ENCODE data around the gene DNAH1. TPM values are rescaled to one million over a fixed set of nuclear protein-coding genes. Genes with fewer than 3 reads are reported as not detected.

DNAH1 gene
- total and polyA plus RNA-seq, 2 of the 4 experiments (the other 2 are of a cell fraction): 2.0 to 4.0 TPM

- no peak overlapping the region for H2BK120ac ChIP-seq (ENCODE audit: low read depth, low read length)
- H3K27me3 ChIP-seq (ENCODE audit: control insufficient read depth, insufficient read depth, low read length): no peaks in the 10 kb centered on the region
- peaks cover 6% of the 10 kb centered on the region; the same call in 1 of the 2 replicates for H3K4me1 ChIP-seq (ENCODE audit: control insufficient read depth, insufficient read depth, low read length)
- H4K20me1 ChIP-seq (ENCODE audit: insufficient read depth, low read length): no peaks in the 10 kb centered on the region; the same call in 1 of the 2 replicates
- H2BK15ac ChIP-seq (ENCODE audit: low read depth, low read length): no peak overlapping the region
- H3K23ac ChIP-seq (ENCODE audit: low read depth, low read length): no peak overlapping the region
- ATAC-seq (ENCODE audit: low read depth): no peak
- intact Hi-C loops (cut with micrococcal nuclease): no loop called here
- H3K4me2 ChIP-seq (ENCODE audit: low read depth, low read length): no peak overlapping the region
- H3K56ac ChIP-seq (ENCODE audit: extremely low read depth, insufficient read depth, low read length): no peak overlapping the region
- no peak overlapping the region for H4K91ac ChIP-seq (ENCODE audit: insufficient read depth, low read depth, low read length)
- H3K9me3 ChIP-seq (ENCODE audit: control insufficient read depth, insufficient read depth, low read length): no peaks in the 10 kb centered on the region
- TF ChIP-seq MXI1 (IDR thresholded peaks at IDR 0.05; ENCODE audit: borderline replicate concordance, low read depth, low read length) (no peak), RFX5 (IDR thresholded peaks at IDR 0.05; ENCODE audit: low read depth, low read length) (no peak), POLR2A (IDR thresholded peaks at IDR 0.05; ENCODE audit: low read depth, low read length) (no peak), NFE2L2 (IDR thresholded peaks at IDR 0.05; ENCODE audit: low read depth, low read length) (no peak), MAFK (IDR thresholded peaks at IDR 0.05; ENCODE audit: low read depth, low read length) (no peak), MAZ (IDR thresholded peaks at IDR 0.05; ENCODE audit: borderline replicate concordance, low read depth, low read length) (no peak), BHLHE40 (IDR thresholded peaks at IDR 0.05; ENCODE audit: low read depth, low read length) (no peak), ELK1 (IDR thresholded peaks at IDR 0.05; ENCODE audit: borderline replicate concordance, low read depth, low read length) (no peak), FOS (IDR thresholded peaks at IDR 0.05; ENCODE audit: low read depth, low read length) (no peak), RCOR1 (IDR thresholded peaks at IDR 0.05; ENCODE audit: insufficient replicate concordance, low read length) (no peak), USF2 (IDR thresholded peaks at IDR 0.05; ENCODE audit: low read depth, low read length) (no peak), CHD1 (IDR thresholded peaks at IDR 0.05; ENCODE audit: low read depth, low read length) (no peak)
- no peak for DNase-seq
- H2AK9ac ChIP-seq (replicated peaks; ENCODE audit: low read depth, low read length, poor library complexity): no peak overlapping the region
- H3K4me3 ChIP-seq (ENCODE audit: insufficient read depth, low read depth, low read length): no peak overlapping the region
- H3K27ac ChIP-seq (ENCODE audit: insufficient read depth, low read length): no peak overlapping the region
- peaks cover 16 to 29% of the 10 kb centered on the region in 2 experiments for H3K79me1 ChIP-seq (ENCODE audit: low read depth in 1 of 2, low read length in 2 of 2)
- H3K4ac ChIP-seq (ENCODE audit: low read depth, low read length): no peak overlapping the region
- H4K5ac ChIP-seq (ENCODE audit: low read depth, low read length): no peak overlapping the region
- H3K18ac ChIP-seq (ENCODE audit: low read depth, low read length): no peak overlapping the region
- no peak overlapping the region for H2BK20ac ChIP-seq (ENCODE audit: low read depth, low read length)
- H2BK5ac ChIP-seq (ENCODE audit: low read depth, low read length, poor library complexity, severe bottlenecking): no peak overlapping the region
- dilution Hi-C loops (cut with HindIII; ENCODE audit: low sequenced_read_pairs, unreplicated experiment): no loop called here
- CTCF ChIA-PET: no interaction called here
- BruUV-seq (replicated peaks): no TSS peak
- H3K9ac ChIP-seq (ENCODE audit: low read depth, low read length): no peak overlapping the region
- in situ Hi-C loops (cut with MboI; ENCODE audit: low sequenced_read_pairs): no loop called here
- no peak overlapping the region for H3K14ac ChIP-seq (replicated peaks; ENCODE audit: low read depth, low read length)
- no peak overlapping the region for H4K8ac ChIP-seq (ENCODE audit: low read depth in 2 of 2, low read length in 2 of 2)
- POLR2A ChIA-PET (ENCODE audit: unreplicated experiment): no interaction called here
- H2AFZ ChIP-seq (replicated peaks; ENCODE audit: low read length, poor library complexity): no peak overlapping the region
- peaks cover 72% of the 10 kb centered on the region for H3K36me3 ChIP-seq (ENCODE audit: control insufficient read depth, insufficient read depth, low read length)
- H3K9me1 ChIP-seq (ENCODE audit: insufficient read depth, low read length): 0 out of 2 replicates have a peak, but pooled peaks cover 12% of the 10 kb centered on the region
- no peak overlapping the region for H2AK5ac ChIP-seq (ENCODE audit: low read depth, low read length)
- 97% methylated on average over 3 of the region's 3 CpGs; no CpG with 5 or more reads in 1 of the 2 experiments for WGBS, 2 experiments (ENCODE audit: extremely low coverage in 2 of 2, insufficient read length in 1 of 2)
These were observed 87.8 kb downstream of the DNAH1 start for GRCh38 chr3:52403955-52404354.
